Stimulated activated CD4-positive, alpha-beta T cell treated with anti-CD3 and anti-CD28 coated beads, TNF-alpha, amount 100 ng/mL, for 48 hours (primary cell): ENCODE results near the gene BCL2L12.

Source experiments
- DNase-seq, 3 donors: peaks; one replicate each; pipeline ENCODE4 v3.0.0-alpha.2; 2020; ENCODE audit warnings: low read depth in 3 of 3

Gene BCL2L12

DNA sequence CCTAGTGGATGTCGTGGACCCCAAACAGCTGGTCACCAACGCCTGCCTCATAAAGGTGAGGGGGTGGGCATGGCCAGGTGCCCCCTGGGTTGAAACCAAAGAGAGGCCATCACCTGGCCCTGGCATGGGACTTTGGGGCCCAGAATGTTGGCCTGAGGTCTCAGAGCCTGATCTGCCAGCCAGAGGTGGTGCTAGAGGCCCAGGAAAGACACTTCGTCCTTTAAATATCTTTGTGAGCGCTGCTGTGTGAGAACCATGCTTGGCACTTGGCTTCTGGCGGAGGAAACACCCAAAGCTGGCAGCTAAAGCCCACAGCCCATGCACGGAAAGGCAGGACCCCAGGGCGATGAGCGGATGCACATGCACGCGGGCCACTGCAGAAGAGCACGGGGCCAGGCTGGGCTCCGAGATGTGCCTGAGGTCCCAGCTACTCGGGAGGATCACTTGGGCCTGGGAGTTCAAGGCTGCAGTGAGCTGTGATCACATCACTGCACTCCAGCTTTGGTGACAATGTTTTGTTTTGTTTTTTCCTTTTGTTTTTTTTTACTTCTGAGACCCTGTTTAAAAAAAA is 19.3 kb downstream of the BCL2L12 start:
- DNase-seq, result no peak

DNA sequence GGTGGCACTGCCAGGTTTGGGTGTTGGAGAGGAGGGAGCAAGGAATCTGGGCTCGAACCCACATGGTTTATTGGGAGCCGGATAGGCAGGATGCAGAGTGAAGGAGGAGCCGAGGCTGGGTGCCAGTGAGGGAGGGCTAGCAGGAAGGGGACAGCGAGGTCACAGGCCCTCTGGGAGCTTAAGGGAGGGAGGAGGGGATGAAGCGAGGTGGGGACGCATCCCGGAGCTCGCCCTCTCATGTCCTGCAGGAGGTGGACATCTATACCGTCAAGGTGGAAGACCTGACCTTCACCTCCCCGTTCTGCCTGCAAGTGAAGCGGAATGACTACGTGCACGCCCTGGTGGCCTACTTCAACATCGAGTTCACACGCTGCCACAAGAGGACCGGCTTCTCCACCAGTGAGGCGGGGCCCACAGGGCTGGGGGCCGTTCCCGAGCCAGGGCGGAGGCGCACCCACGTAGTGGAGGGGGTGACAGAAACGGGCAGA is 20.2 kb downstream of the BCL2L12 start:
- no peak for DNase-seq

DNA sequence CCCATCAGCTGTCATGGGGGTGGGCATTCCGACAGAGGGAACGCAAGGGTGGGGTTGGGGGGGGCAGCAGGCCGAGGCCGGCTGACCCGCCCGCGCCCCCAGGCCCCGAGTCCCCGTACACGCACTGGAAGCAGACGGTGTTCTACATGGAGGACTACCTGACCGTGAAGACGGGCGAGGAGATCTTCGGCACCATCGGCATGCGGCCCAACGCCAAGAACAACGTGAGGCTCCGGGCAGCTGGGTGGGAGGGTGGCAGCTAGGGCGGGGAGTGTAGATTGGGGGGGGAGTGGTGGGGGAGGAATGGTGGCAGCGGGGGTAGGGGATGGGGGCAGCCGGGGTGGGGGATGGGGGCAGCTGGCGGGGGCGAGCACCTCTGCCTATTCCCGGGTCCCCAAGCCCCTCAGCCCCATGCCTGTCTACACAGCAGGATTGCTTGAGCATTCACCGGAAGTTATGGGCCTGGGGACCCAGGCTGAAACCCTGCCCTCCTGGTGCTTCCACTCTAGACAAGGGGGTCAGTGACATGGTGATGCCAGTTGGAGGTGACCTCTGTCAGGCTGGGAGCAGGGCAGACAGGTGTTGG is 20.9 kb downstream of the BCL2L12 start:
- DNase-seq, result no peak

- no peak for DNase-seq
Observed at GRCh38 chr19:49687150-49687549, 21.4 kb downstream of the BCL2L12 start.

- no peak for DNase-seq
Observed at GRCh38 chr19:49687566-49688316, 22.0 kb downstream of the BCL2L12 start.

- no peak for DNase-seq
Observed at GRCh38 chr19:49688531-49689132, 22.9 kb downstream of the BCL2L12 start.

DNA sequence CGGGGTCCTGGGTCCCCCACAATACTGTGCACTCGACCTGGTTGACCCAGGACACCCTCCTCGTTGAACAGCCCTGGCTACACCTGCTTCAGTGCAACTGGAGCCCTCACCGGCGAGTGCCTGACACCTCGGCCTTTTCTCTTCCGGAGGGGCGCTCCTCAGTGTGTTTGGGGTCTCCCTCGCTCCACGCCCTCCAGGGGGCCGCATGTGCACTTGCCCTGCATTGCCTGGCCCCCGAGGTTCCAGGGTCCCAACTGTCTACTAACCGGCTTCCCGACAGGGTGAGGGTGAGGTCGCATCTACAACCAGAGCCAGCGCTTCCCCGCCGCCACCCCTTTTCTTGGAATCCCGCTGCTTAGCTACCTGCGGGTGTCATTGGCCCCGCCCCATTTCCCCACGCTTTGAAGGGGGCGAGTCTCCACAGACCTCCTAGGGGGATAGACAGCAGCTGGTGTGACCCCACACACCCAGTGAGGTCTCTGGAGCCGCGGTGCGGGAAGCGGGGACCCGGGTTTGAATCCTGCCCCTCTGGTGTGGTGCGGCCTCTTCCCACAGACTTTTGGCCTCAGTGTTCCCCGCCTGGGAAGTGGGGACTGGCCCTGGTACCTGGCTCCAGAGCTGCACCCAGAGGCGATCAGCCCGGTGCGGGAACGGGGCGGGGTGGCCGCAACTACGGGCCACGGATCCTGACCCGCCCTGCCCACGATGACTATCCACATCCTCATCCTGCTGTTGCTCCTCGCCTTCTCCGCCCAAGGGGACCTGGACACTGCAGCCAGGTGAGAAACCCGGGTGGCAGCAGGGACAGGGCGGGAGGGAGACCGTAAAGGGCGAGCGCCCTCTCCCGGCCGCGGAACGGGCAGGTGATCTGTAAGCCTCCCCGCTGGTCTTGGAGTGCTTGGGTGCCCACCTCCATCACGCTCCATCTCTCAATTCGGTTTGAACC is 23.7 kb downstream of the BCL2L12 start, which contains the start of gene ADM5:
ADM5 (plus strand) TSS at position 462 of the 946 bp plus-strand sequence; CDS start at position 706, 244 bp downstream.
- DNase-seq, result no peak

- DNase-seq, result no peak
Observed at GRCh38 chr19:49690079-49690655, 24.4 kb downstream of the BCL2L12 start.

- DNase-seq, result peak in 2 of 3 donors; percentile 50 to 57
Observed at GRCh38 chr19:49690656-49691242, 25.0 kb downstream of the BCL2L12 start, which contains the start of gene CPT1C. TSS of gene CPT1C (plus strand) at chr19:49691116. CDS start at chr19:49692253, 1,137 bp downstream.

- no peak for DNase-seq
Observed at GRCh38 chr19:49691243-49692146, 25.8 kb downstream of the BCL2L12 start.

DNA sequence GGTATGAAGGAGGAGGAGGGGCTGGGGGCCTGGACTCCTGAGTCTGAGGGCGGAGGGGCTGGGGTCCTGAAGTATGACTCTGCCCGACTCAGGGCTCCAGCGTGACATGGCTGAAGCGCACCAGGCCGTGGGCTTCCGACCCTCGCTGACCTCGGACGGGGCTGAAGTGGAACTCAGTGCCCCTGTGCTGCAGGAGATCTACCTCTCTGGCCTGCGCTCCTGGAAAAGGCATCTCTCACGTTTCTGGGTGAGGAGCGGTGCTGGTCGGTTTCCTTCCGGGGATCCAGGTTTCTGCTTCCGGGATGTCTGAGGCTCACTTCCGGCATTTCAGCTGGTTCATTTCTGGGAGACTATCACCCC is 26.4 kb downstream of the BCL2L12 start:
- DNase-seq, result no peak

DNA sequence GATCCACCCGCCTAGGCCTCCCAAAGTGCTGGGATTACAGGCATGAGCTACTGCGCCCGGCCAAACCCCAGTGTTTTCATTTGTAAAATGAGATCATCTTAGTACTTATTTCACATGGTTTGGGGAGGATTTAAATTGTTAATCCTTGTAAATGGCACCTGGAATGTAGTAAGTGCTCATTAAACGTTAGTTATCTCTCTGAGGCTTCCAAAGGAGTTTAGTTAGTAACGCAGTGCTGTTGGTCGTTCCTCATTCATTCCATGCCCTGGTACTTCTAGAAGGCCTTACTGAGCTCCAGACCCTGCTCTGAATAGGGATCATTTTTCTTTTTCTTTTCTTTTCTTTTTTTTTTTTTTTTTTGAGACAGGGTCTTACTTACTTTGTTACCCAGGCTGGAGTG is 30.4 kb downstream of the BCL2L12 start:
- DNase-seq, result no peak

- no peak for DNase-seq
Observed at GRCh38 chr19:49696865-49697264, 31.1 kb downstream of the BCL2L12 start.

GRCh38 chr19:49699364-49699763 is 33.6 kb downstream of the BCL2L12 start:
- DNase-seq, result no peak

GRCh38 chr19:49700563-49700962 is 34.8 kb downstream of the BCL2L12 start:
- no peak for DNase-seq

- DNase-seq, result no peak
Observed at GRCh38 chr19:49701271-49701786, 35.6 kb downstream of the BCL2L12 start.

DNA sequence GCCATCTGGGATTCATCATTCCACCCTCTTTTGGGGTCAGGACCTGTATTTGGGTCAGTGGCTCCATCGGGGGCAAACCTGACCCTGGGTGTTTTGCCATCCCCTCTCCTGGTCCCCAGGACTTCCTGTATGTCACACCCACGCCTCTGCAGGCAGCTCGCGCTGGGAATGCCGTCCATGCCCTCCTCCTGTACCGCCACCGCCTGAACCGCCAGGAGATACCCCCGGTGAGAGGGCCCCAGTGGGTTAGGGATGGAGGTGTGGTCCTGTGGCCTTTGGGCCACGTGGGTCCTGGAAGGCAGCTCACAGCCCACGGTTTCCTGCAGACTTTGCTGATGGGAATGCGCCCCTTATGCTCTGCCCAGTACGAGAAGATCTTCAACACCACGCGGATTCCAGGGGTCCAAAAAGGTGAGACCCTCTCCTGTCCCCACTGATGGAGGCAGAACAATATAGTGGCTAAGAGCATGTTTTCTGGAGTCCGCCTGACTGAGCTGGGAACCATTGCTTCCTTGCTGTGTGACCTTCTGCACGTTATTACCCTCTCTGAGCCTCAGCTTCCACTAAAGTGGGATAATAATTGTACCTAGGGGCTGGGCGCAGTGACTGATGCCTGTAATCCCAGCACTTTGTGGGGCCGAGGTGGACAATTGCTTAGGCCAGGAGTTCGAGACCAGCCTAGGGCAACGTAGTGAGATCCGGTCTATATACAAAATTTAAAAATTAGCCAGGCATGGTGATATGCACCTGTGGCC is 39.3 kb downstream of the BCL2L12 start:
- DNase-seq, result no peak

GRCh38 chr19:49705919-49706318 is 40.2 kb downstream of the BCL2L12 start:
- no peak for DNase-seq
